GM18858 (cell line): ENCODE results near the gene NYAP2.

Experiments
- ATAC-seq: cut with Tn5 transposase; IDR thresholded peaks from one replicate; pipeline ENCODE4 v1.9.1; 2021; ENCODE audit not compliant: unreplicated experiment

Gene NYAP2

GRCh38 chr2:225399504-225399903 lies at the start of gene NYAP2:
Gene NYAP2, plus strand, starts transcription at chr2:225399710. Its CDS starts 9,171 bp downstream, at chr2:225408881.
- no peak for ATAC-seq

GRCh38 chr2:225353579-225354085 lies 45.9 kb upstream of the NYAP2 start:
- ATAC-seq: no peak

- no peak for ATAC-seq
These were observed 45.2 kb upstream of the NYAP2 start for GRCh38 chr2:225354281-225354774.

DNA sequence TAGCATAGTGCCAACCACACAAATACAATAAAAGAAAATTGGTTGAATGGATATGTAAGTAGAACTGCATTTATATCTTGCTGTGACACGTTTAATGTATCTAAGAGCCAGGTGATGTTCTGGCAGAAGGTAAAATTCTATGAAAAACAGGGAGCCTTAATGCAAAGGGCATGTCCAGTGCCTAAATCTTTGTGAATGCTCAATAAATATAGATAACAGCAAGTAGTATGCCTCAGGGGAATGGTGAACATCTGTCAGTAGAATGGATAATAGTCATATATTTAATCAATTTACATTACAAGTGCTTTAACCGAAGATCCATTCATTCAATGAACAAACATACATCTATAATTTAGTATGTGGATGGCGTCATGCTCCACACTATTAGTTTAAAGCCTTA lies 43.7 kb upstream of the NYAP2 start:
- no peak for ATAC-seq

- no peak for ATAC-seq
These were observed 32.8 kb upstream of the NYAP2 start for GRCh38 chr2:225366731-225367130.

GRCh38 chr2:225367482-225367881 lies 32.0 kb upstream of the NYAP2 start:
- no peak for ATAC-seq

DNA sequence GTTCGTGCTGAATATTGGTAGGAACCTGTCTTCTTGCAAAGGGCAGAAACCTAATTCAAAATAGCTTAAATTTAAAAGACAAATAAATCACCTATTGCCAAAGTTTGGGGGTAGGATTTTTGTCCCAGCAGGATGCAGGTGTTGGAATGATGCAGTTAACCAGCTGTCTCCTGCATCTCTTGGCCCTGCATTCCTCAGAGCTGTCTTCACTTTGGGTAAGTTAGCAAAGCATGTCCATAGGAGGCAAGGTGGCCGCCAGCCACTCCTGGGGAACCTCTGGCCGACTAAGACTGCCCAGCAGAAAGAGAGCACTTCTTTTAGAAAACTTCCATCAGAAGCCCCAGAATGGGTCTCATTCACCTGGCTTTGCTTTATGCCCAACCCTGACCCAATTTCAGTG lies 20.5 kb upstream of the NYAP2 start:
- ATAC-seq: no peak

GRCh38 chr2:225379856-225380255 lies 19.7 kb upstream of the NYAP2 start:
- no peak for ATAC-seq

DNA sequence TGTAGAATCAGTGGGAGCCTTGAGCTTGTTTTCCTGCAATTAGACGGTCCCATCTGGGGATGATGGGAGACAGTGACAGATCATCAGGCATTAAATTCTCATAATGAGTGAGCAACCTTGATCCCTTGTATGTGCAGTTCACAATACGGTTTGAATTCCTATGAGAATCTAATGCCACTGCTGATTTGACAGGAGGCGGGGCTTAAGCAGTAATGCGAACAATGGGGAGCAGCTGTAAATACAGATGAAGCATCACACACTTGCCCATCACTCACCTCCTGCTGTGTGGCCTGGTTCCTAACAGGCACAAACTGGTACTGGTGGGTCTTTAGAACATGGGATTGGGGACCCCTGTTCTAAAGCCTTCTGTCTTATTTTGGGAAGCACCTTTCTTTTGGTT lies 17.9 kb upstream of the NYAP2 start:
- ATAC-seq: no peak

DNA sequence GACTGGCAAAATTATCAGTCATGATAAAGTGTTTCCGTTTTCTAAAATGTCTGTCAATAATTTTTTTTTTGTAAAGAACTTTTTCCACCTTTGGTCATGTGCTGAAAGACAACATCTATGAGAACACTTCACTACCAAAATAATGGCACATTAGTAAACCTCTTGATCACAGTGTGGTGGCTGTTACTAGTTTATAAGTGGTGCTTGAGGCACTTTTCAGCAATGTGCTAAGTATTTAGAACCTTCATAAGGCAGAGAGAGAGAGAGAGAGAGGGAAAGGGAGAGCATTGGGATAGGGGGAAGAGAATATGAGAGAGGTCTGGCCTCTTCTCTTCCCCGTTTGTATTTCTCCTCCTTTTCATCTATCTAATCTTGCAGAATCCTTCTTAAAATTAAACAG lies 1.1 kb upstream of the NYAP2 start:
- no peak for ATAC-seq

DNA sequence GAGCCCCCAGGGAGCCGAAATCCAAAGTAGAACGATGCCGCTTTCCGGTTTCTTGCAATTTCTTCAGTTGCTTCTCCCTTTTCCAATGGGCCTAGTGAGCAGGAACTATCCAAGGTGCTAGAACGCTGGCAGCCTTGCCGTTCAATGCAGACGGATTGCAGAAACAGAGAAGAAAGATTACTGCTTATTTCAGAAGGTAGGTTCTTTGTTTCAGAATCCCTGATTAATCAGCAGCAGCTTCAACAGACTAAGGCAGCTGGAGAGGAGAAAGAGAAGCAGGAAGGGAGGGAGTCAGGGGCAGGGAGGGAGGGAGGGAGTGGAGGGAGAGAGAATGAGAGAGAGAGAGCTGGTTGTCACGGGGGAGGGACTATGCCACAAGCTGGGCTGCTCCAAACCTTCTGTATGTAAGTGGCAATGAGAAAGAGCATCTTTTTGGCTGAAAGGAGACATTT lies 576 bp downstream of the NYAP2 start:
- no peak for ATAC-seq

DNA sequence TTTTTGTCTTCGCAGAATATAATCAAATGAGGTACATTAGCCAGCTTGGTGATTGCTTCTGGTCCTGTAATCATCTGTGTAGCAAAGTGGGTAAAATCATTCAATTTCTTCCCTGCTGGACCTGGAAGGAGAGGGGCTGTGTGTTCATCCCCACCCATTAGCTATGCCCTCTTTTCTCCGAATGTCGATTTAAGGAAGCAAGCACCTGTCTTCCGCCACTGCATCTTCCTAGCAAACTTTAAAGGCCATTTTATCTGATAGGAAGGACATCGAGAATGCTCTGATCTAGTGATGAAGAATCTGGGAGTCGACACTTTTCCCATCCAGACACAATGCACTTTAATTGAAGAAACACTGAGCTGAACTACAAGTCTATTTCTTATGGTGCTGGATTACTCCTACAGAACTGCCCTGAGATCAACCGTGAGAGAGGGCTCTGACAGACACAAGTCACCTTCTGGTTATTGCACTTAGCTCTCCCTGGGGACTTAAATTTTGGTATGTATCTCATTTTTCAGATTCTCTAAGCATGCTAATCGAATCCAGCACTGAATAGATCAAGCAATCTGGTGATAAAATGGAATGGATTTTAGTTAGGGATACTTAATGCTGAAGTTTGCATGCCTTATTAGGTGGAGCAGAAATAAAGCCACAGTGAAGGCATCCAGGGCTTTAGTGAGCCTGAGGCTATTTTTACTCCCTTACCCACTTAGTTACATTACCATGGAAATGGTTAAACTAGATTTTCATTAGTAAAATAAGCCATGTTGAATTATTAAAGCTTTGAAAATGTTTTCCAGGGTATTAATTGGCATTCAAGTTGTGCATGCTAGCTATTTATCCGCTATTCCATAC lies 1.3 kb downstream of the NYAP2 start:
- ATAC-seq: no peak

GRCh38 chr2:225402210-225402776 lies 2.8 kb downstream of the NYAP2 start:
- ATAC-seq: no peak

- no peak for ATAC-seq
These were observed 11.9 kb downstream of the NYAP2 start for GRCh38 chr2:225411452-225411851.

GRCh38 chr2:225413786-225414185 lies 14.3 kb downstream of the NYAP2 start:
- no peak for ATAC-seq

- ATAC-seq: no peak
These were observed 15.4 kb downstream of the NYAP2 start for GRCh38 chr2:225414902-225415301.

- no peak for ATAC-seq
These were observed 15.8 kb downstream of the NYAP2 start for GRCh38 chr2:225415341-225415740.

- ATAC-seq: no peak
These were observed 16.3 kb downstream of the NYAP2 start for GRCh38 chr2:225415792-225416191.

GRCh38 chr2:225416616-225417367 lies 17.3 kb downstream of the NYAP2 start:
- ATAC-seq: no peak

- ATAC-seq: no peak
These were observed 19.5 kb downstream of the NYAP2 start for GRCh38 chr2:225419033-225419432.

- ATAC-seq: no peak
These were observed 22.6 kb downstream of the NYAP2 start for GRCh38 chr2:225422145-225422544.
